Psoas muscle (tissue), 8 donors: ENCODE measurements around the gene TBC1D14. TPM values are rescaled to one million over a fixed set of nuclear protein-coding genes. Genes with fewer than 3 reads are reported as not detected.

Experiments
- ATAC-seq, 4 donors: fragments of 200-7000 bp; cut with Tn5 transposase; one replicate each; pipeline ENCODE4 v1.9.1; 2020; ENCODE audit warnings: moderate library complexity in 3 of 4, mild to moderate bottlenecking in 2 of 4
- DNase-seq, 2 donors: peaks; one replicate each; pipeline ENCODE4 v3.0.0-alpha.2; 2020
- H3K27ac ChIP-seq: fragments of 200-600 bp; one replicate; pipeline ENCODE4 v1.8.0; 2022
- H3K27me3 ChIP-seq, 3 donors: fragments of 200-600 bp in 1 of 3; one replicate each; pipeline versions ENCODE4 v1.6.1 to v1.8.0; 2013 to 2022; ENCODE audit warnings: low read length in 2 of 3, mild to moderate bottlenecking in 2 of 3, moderate library complexity in 1 of 3; ENCODE audit not compliant: insufficient read depth in 3 of 3
- H3K36me3 ChIP-seq, 2 donors: fragments of 200-600 bp in 1 of 2; one replicate each; pipeline versions ENCODE4 v1.6.1 to v1.8.0; 2013 to 2022; ENCODE audit warnings: low read depth in 1 of 2, mild to moderate bottlenecking in 1 of 2, moderate library complexity in 1 of 2; ENCODE audit not compliant: insufficient read depth in 1 of 2
- H3K4me1 ChIP-seq: fragments of 200-600 bp; one replicate; pipeline ENCODE4 v1.8.0; 2022
- H3K4me3 ChIP-seq: fragments of 200-600 bp; one replicate; pipeline ENCODE4 v1.8.0; 2022; ENCODE audit warnings: mild to moderate bottlenecking
- H3K9me3 ChIP-seq: fragments of 200-600 bp; one replicate; pipeline ENCODE4 v1.8.0; 2022
- CTCF ChIP-seq: fragments of 200-600 bp; IDR thresholded peaks from one replicate; pipeline ENCODE4 v1.8.0; 2022; ENCODE audit warnings: antibody characterized with exemption
- WGBS, 3 donors: extraction: QIAGEN DNeasy Blood & Tissue Kit; methylation state at CpG; one replicate each; pipeline versions ENCODE4 v1.1.6 to v1.1.7; 2013; 5-methylcytosine and 5-hydroxymethylcytosine counted together
- intact Hi-C, 2 donors: fragments of 100-400 bp; cut with DNase I; formaldehyde crosslinking; loops; one replicate each; pipeline versions ENCODE4 v1.11.0 to v1.14.2; 2022
- polyA plus RNA-seq, 3 donors: library from polyadenylated mRNA; stranded (reverse); fragments of 200-250 nt; gene quantifications; one replicate each; pipeline ENCODE4 v1.2.3, GENCODE V29; 2013
- total RNA-seq, 4 donors: library from RNA; stranded (reverse); fragmentation: NEBNext Ultra II Directional in 2 of 4; extraction: Animal tissue kit (Norgen Biotek cat#: 25700) in 2 of 4; gene quantifications; one replicate each; pipeline versions ENCODE4 v1.2.1 to v1.2.4, GENCODE V29; 2021 to 2023
- donor health status: healthy with polysubstance abuse.
- donor health status: DM: no; HTN: no; CAD: no; lungs with moderate emphysema.
- donor health status: Bipolar disorder and iron deficiency.
- donor health status: healthy.
- donor health status: DM: yes; HTN: yes; CAD: no.
- donor health status: DM: no; HTN: no; CAD: no.
- donor health status: DM: no; HTN: no; CAD: no.
- donor health status: DM: yes; HTN: yes; CAD: no.

TBC1D14 gene
- total and polyA plus RNA-seq, 7 donors = 14.7 to 45.5 (median 33.1) TPM

- ATAC-seq = peak in 1 of 4 donors; percentile 27
These were observed 89.8 kb downstream of the TBC1D14 start for GRCh38 chr4:6999172-7000086.

GRCh38 chr4:7000421-7001176 is 91.0 kb downstream of the TBC1D14 start:
- Histone ChIP-seq H3K9me3 (no peaks in the 10 kb centered on the region), H3K27me3 (no peaks in the 10 kb centered on the region), H3K4me3 (no peak overlapping the region), H3K36me3 (peaks cover 0 to 86% of the 10 kb centered on the region in 2 donors), H3K4me1 (peaks cover 15% of the 10 kb centered on the region), H3K27ac (no peak overlapping the region)
- no peak for TF ChIP-seq CTCF
- DNase-seq (no peak), ATAC-seq (peak in 1 of 4 donors; percentile 26)
- intact Hi-C loops = no loop called here
- WGBS, 3 donors = 71 to 89% (median 76%) methylated on average over 18 of the region's 18 CpGs

More at GRCh38 chr4:6999172-7000086, 89.8 kb downstream of the TBC1D14 start:
- intact Hi-C loops = no loop called here
- H3K27ac ChIP-seq = no peak overlapping the region
- 61 to 70% (median 66%) methylated on average over 14 of the region's 14 CpGs for WGBS, 3 donors
- peaks cover 0 to 86% of the 10 kb centered on the region in 2 donors for H3K36me3 ChIP-seq
- no peak for DNase-seq
- H3K4me3 ChIP-seq = no peak overlapping the region
- peaks cover 15% of the 10 kb centered on the region for H3K4me1 ChIP-seq
- no peak for TF ChIP-seq CTCF
- H3K27me3 ChIP-seq = no peaks in the 10 kb centered on the region
- H3K9me3 ChIP-seq = no peaks in the 10 kb centered on the region

GRCh38 chr4:7001271-7001670 is 91.6 kb downstream of the TBC1D14 start:
- Histone ChIP-seq H3K27me3 (no peaks in the 10 kb centered on the region), H3K36me3 (peaks cover 0 to 86% of the 10 kb centered on the region in 2 donors), H3K4me1 (peaks cover 15% of the 10 kb centered on the region), H3K9me3 (no peaks in the 10 kb centered on the region), H3K4me3 (no peak overlapping the region), H3K27ac (no peak overlapping the region)
- 86 to 93% (median 90%) methylated on average over 7 of the region's 7 CpGs for WGBS, 3 donors
- no peak for TF ChIP-seq CTCF
- DNase-seq (no peak), ATAC-seq (no peak)
- intact Hi-C loops = no loop called here

GRCh38 chr4:7002336-7002735 is 92.7 kb downstream of the TBC1D14 start:
- H3K36me3 ChIP-seq = peaks cover 0 to 86% of the 10 kb centered on the region in 2 donors
- H3K4me3 ChIP-seq = no peak overlapping the region
- DNase-seq (no peak), ATAC-seq (no peak)
- intact Hi-C loops = no loop called here
- no peak for TF ChIP-seq CTCF
- no peaks in the 10 kb centered on the region for H3K9me3 ChIP-seq
- peak overlapping the region; percentile 74 for H3K27ac ChIP-seq
- 97% methylated on average over 7 of the region's 7 CpGs for WGBS, 3 donors
- H3K27me3 ChIP-seq = no peaks in the 10 kb centered on the region
- peaks cover 16% of the 10 kb centered on the region for H3K4me1 ChIP-seq
